ENCODE results near the gene ABCC4. TPM values are rescaled to one million over a fixed set of nuclear protein-coding genes. Genes with fewer than 3 reads are reported as not detected.
A peak's percentile ranks its signal among the peaks of the same experiment; 100 is the strongest.

Gene ABCC4
- total RNA-seq, 1 experiment from 2014 or later: 52.0 TPM

DNA sequence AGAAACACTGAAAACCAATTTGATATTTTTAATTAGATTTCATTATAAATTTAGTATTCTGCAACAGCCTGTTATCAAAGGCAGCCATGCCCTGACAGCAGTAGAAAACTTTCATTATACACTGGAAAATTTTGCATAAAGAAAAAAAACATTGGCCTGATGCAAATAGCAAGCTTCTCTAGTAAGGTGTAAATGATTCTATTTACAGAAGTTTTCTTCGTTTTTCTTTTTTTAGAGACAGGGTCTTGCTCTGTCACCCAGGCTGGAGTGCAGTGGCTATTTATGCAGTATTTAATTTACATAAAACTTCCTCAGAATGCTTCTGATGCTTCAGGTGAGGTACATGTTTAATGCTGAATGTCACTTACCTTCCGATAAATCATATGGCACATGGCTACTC lies 67.0 kb downstream of the ABCC4 start:
- ChIA-PET CTCF (no interaction called here), POLR2A (ENCODE audit: low non-redundant PET) (no interaction called here)
- no peaks in the 10 kb centered on the region for H3K27me3 ChIP-seq (replicated peaks; ENCODE audit: insufficient read depth, low read depth, low read length, poor library complexity)
- H3K4me1 ChIP-seq (ENCODE audit: insufficient read depth, low read length, poor library complexity, severe bottlenecking): peaks cover 3% of the 10 kb centered on the region
- no TSS peak for BruUV-seq (replicated peaks)
- DNase-seq (ENCODE audit: low spot score): no peak
- no peak overlapping the region for H3K4me3 ChIP-seq (ENCODE audit: low read depth, low read length, poor library complexity, severe bottlenecking)
- peaks cover 3% of the 10 kb centered on the region for H3K36me3 ChIP-seq (ENCODE audit: insufficient read depth, low read length, poor library complexity, severe bottlenecking)
- TF ChIP-seq, protein P1, sequence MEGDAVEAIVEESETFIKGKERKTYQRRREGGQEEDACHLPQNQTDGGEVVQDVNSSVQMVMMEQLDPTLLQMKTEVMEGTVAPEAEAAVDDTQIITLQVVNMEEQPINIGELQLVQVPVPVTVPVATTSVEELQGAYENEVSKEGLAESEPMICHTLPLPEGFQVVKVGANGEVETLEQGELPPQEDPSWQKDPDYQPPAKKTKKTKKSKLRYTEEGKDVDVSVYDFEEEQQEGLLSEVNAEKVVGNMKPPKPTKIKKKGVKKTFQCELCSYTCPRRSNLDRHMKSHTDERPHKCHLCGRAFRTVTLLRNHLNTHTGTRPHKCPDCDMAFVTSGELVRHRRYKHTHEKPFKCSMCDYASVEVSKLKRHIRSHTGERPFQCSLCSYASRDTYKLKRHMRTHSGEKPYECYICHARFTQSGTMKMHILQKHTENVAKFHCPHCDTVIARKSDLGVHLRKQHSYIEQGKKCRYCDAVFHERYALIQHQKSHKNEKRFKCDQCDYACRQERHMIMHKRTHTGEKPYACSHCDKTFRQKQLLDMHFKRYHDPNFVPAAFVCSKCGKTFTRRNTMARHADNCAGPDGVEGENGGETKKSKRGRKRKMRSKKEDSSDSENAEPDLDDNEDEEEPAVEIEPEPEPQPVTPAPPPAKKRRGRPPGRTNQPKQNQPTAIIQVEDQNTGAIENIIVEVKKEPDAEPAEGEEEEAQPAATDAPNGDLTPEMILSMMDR (conservative IDR thresholded peaks at IDR 0.05; ENCODE audit: low read depth, low read length): no peak
- no peak for TF ChIP-seq EZH2 (IDR thresholded peaks at IDR 0.05; ENCODE audit: borderline replicate concordance, low read depth, low read length, poor library complexity, severe bottlenecking)
- no peak overlapping the region for H3K27ac ChIP-seq (ENCODE audit: low read depth, low read length, poor library complexity, severe bottlenecking)
- intact Hi-C loops (cut with micrococcal nuclease; ENCODE audit: unreplicated experiment): no loop called here
- no peaks in the 10 kb centered on the region for H3K9me3 ChIP-seq (ENCODE audit: low read depth, low read length, poor library complexity, severe bottlenecking)

DNA sequence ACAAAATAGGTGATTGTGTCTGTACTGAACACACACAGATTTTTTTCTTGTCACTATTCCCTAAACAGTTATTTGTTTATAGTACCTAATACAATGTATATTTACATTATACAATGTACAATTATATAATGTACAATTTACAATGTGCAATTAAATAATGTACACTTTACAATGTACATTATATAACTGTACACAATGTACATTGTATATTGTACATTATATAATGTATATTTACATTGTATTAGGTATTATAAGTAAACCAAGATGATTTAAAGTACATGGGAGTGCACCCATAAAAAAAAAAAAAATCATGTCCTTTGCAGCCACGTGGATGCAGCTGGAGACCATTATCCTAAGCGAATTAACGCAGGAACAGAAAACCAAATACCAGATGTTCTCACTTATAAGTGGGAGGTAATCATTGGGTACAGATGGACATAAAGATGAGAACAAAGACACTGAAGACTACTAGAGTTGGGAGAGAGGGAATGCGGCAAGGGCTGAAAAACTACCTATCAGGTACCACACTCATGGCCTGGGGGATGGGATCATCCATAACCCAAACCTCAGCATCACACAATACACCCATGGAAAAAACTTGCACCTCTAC lies 68.1 kb downstream of the ABCC4 start:
- Histone ChIP-seq H3K4me1 (ENCODE audit: insufficient read depth, low read length, poor library complexity, severe bottlenecking) (peaks cover 3% of the 10 kb centered on the region), H3K36me3 (ENCODE audit: insufficient read depth, low read length, poor library complexity, severe bottlenecking) (peaks cover 3% of the 10 kb centered on the region), H3K27ac (ENCODE audit: low read depth, low read length, poor library complexity, severe bottlenecking) (no peak overlapping the region), H3K27me3 (replicated peaks; ENCODE audit: insufficient read depth, low read depth, low read length, poor library complexity) (no peaks in the 10 kb centered on the region), H3K4me3 (ENCODE audit: low read depth, low read length, poor library complexity, severe bottlenecking) (no peak overlapping the region), H3K9me3 (ENCODE audit: low read depth, low read length, poor library complexity, severe bottlenecking) (no peaks in the 10 kb centered on the region)
- no TSS peak for BruUV-seq (replicated peaks)
- ChIA-PET CTCF (interaction anchor here (0.7 kb wide), 1 partner anchor 51 kb away, joined by 3 read pairs; no protein-coding TSS in a partner anchor), POLR2A (ENCODE audit: low non-redundant PET) (no interaction called here)
- intact Hi-C loops (cut with micrococcal nuclease; ENCODE audit: unreplicated experiment): no loop called here
- no peak for TF ChIP-seq EZH2 (IDR thresholded peaks at IDR 0.05; ENCODE audit: borderline replicate concordance, low read depth, low read length, poor library complexity, severe bottlenecking)
- TF ChIP-seq, protein P1 (conservative IDR thresholded peaks at IDR 0.05; ENCODE audit: low read depth, low read length): no peak
- peak; percentile 45 for DNase-seq (ENCODE audit: low spot score)

DNA sequence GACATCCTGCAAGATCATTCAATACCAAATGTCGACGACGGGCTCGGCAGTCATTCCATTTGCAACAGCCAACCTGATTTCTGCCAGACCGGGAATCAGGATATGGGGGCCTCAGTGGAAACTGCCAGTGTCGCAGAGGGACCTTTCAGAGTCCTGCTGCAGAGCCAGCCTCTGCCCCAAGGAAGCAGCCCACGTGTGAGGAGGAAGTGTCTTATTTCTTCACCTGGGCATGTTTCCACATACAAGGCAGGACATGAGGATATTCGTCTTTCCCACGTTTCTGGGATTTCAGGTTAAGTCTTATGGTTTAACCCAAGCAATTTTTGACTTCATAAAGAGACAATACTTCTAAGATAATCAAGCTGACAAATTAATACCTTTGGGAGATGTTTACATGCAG lies 69.9 kb downstream of the ABCC4 start:
- intact Hi-C loops (cut with micrococcal nuclease; ENCODE audit: unreplicated experiment): no loop called here

More for the DNA sequence above, 69.9 kb downstream of the ABCC4 start:
- CTCF ChIA-PET: no interaction called here
- H3K27ac ChIP-seq (ENCODE audit: low read depth, low read length, poor library complexity, severe bottlenecking): no peak overlapping the region
- POLR2A ChIA-PET (ENCODE audit: low non-redundant PET): no interaction called here
- TF ChIP-seq, protein P1 (conservative IDR thresholded peaks at IDR 0.05; ENCODE audit: low read depth, low read length): no peak
- no peak for TF ChIP-seq EZH2 (IDR thresholded peaks at IDR 0.05; ENCODE audit: borderline replicate concordance, low read depth, low read length, poor library complexity, severe bottlenecking)
- H3K4me3 ChIP-seq (ENCODE audit: low read depth, low read length, poor library complexity, severe bottlenecking): no peak overlapping the region
- peaks cover 3% of the 10 kb centered on the region for H3K4me1 ChIP-seq (ENCODE audit: insufficient read depth, low read length, poor library complexity, severe bottlenecking)
- H3K27me3 ChIP-seq (replicated peaks; ENCODE audit: insufficient read depth, low read depth, low read length, poor library complexity): no peaks in the 10 kb centered on the region
- H3K36me3 ChIP-seq (ENCODE audit: insufficient read depth, low read length, poor library complexity, severe bottlenecking): no peaks in the 10 kb centered on the region
- BruUV-seq (replicated peaks): no TSS peak
- DNase-seq (ENCODE audit: low spot score): no peak
- H3K9me3 ChIP-seq (ENCODE audit: low read depth, low read length, poor library complexity, severe bottlenecking): no peaks in the 10 kb centered on the region

All from A673 (cell line).